Measurements from ENCODE around the gene ASIC2. TPM values are rescaled to one million over a fixed set of nuclear protein-coding genes. Genes with fewer than 3 reads are reported as not detected.
"Not testable (repeated sequence)": the region's sequence is repeated elsewhere in the genome, so short reads cannot be mapped to it uniquely, and the experiment has no call there.

ASIC2 gene
- total and polyA plus RNA-seq, 2 donors from 2014 or later = 0.60 to 2.9 TPM

GRCh38 chr17:32976131-32976530, 317.0 kb downstream of the ASIC2 start:
- no peaks in the 10 kb centered on the region for H3K9me3 ChIP-seq (ENCODE audit: control insufficient read depth in 2 of 3, insufficient read depth in 1 of 3, low read length in 3 of 3)
- TF ChIP-seq CTCF (IDR thresholded peaks at IDR 0.05; ENCODE audit: borderline replicate concordance, extremely low read depth, insufficient read depth) = no peak
- no peaks in the 10 kb centered on the region for H3K36me3 ChIP-seq (ENCODE audit: control insufficient read depth in 2 of 3, insufficient read depth in 3 of 3, low read length in 3 of 3)
- H3K4me1 ChIP-seq (ENCODE audit: control insufficient read depth in 2 of 3, insufficient read depth in 2 of 3, low read depth in 1 of 3, low read length in 3 of 3) = no peaks in the 10 kb centered on the region
- FAIRE-seq = no peak
- intact Hi-C loops (cut with DNase I) = no loop called here
- no peaks in the 10 kb centered on the region for H3K27me3 ChIP-seq (ENCODE audit: control insufficient read depth, insufficient read depth, low read length)
- H3K27ac ChIP-seq (ENCODE audit: low read depth in 2 of 2, low read length in 2 of 2) = no peak overlapping the region
- H3K4me3 ChIP-seq (ENCODE audit: low read length in 3 of 3) = no peak overlapping the region
- DNase-seq = no peak
- H3K9ac ChIP-seq (ENCODE audit: low read length in 3 of 3) = no peak overlapping the region

GRCh38 chr17:32971171-32971570, 321.9 kb downstream of the ASIC2 start:
- no peak overlapping the region for H3K4me3 ChIP-seq (ENCODE audit: low read length in 3 of 3)
- intact Hi-C loops (cut with DNase I) = no loop called here
- no peaks in the 10 kb centered on the region for H3K27me3 ChIP-seq (ENCODE audit: control insufficient read depth, insufficient read depth, low read length)
- TF ChIP-seq CTCF (IDR thresholded peaks at IDR 0.05; ENCODE audit: borderline replicate concordance, extremely low read depth, insufficient read depth) = no peak
- no peaks in the 10 kb centered on the region for H3K36me3 ChIP-seq (ENCODE audit: control insufficient read depth in 2 of 3, insufficient read depth in 3 of 3, low read length in 3 of 3)
- no peaks in the 10 kb centered on the region for H3K4me1 ChIP-seq (ENCODE audit: control insufficient read depth in 2 of 3, insufficient read depth in 2 of 3, low read depth in 1 of 3, low read length in 3 of 3)
- FAIRE-seq = no peak
- no peak overlapping the region for H3K27ac ChIP-seq (ENCODE audit: low read depth in 2 of 2, low read length in 2 of 2)
- no peak for DNase-seq
- no peaks in the 10 kb centered on the region for H3K9me3 ChIP-seq (ENCODE audit: control insufficient read depth in 2 of 3, insufficient read depth in 1 of 3, low read length in 3 of 3)
- H3K9ac ChIP-seq (ENCODE audit: low read length in 3 of 3) = no peak overlapping the region

GRCh38 chr17:32970281-32970680, 322.8 kb downstream of the ASIC2 start:
- DNase-seq = no peak
- FAIRE-seq = no peak
- no peak for TF ChIP-seq CTCF (IDR thresholded peaks at IDR 0.05; ENCODE audit: borderline replicate concordance, extremely low read depth, insufficient read depth)
- no peak overlapping the region for H3K9ac ChIP-seq (ENCODE audit: low read length in 3 of 3)
- no peak overlapping the region for H3K27ac ChIP-seq (ENCODE audit: low read depth in 2 of 2, low read length in 2 of 2)
- H3K36me3 ChIP-seq (ENCODE audit: control insufficient read depth in 2 of 3, insufficient read depth in 3 of 3, low read length in 3 of 3) = no peaks in the 10 kb centered on the region
- intact Hi-C loops (cut with DNase I) = no loop called here
- H3K27me3 ChIP-seq (ENCODE audit: control insufficient read depth, insufficient read depth, low read length) = no peaks in the 10 kb centered on the region
- no peaks in the 10 kb centered on the region for H3K9me3 ChIP-seq (ENCODE audit: control insufficient read depth in 2 of 3, insufficient read depth in 1 of 3, low read length in 3 of 3)
- no peak overlapping the region for H3K4me3 ChIP-seq (ENCODE audit: low read length in 3 of 3)
- H3K4me1 ChIP-seq (ENCODE audit: control insufficient read depth in 2 of 3, insufficient read depth in 2 of 3, low read depth in 1 of 3, low read length in 3 of 3) = no peaks in the 10 kb centered on the region

GRCh38 chr17:32969231-32969630, 323.9 kb downstream of the ASIC2 start:
- H3K27ac ChIP-seq (ENCODE audit: low read depth in 2 of 2, low read length in 2 of 2); FAIRE-seq; H3K9me3 ChIP-seq (ENCODE audit: control insufficient read depth in 2 of 3, insufficient read depth in 1 of 3, low read length in 3 of 3); intact Hi-C loops (cut with DNase I); H3K4me1 ChIP-seq (ENCODE audit: control insufficient read depth in 2 of 3, insufficient read depth in 2 of 3, low read depth in 1 of 3, low read length in 3 of 3); H3K4me3 ChIP-seq (ENCODE audit: low read length in 3 of 3); H3K9ac ChIP-seq (ENCODE audit: low read length in 3 of 3); H3K36me3 ChIP-seq (ENCODE audit: control insufficient read depth in 2 of 3, insufficient read depth in 3 of 3, low read length in 3 of 3); H3K27me3 ChIP-seq (ENCODE audit: control insufficient read depth, insufficient read depth, low read length); DNase-seq: not testable (repeated sequence)

All from kidney (tissue), 14 donors.